Peyer's patch (tissue), 4 donors: Measurements from ENCODE around the gene KLHDC9. TPM values are rescaled to one million over a fixed set of nuclear protein-coding genes. Genes with fewer than 3 reads are reported as not detected.

ENCODE experiments used
- DNase-seq, 3 donors: peaks; one replicate each; pipeline ENCODE4 v3.0.0-alpha.2; 2017 to 2019
- H3K27ac ChIP-seq, 4 donors: fragments of 200-600 bp; sonication (generic); one replicate each; pipeline ENCODE4 v1.5.1; 2016 to 2019
- H3K27me3 ChIP-seq, 2 donors: fragments of 200-600 bp; sonication (generic); one replicate each; pipeline ENCODE4 v1.5.1; 2019
- H3K36me3 ChIP-seq, 3 donors: fragments of 200-600 bp; sonication (generic); one replicate each; pipeline ENCODE4 v1.5.1; 2016 to 2019
- H3K4me1 ChIP-seq, 4 donors: fragments of 200-600 bp; sonication (generic); one replicate each; pipeline ENCODE4 v1.5.1; 2016 to 2019
- H3K4me3 ChIP-seq, 4 donors: fragments of 200-600 bp; sonication (generic); 1 replicate in 3 of 4; 2 replicates in 1 of 4; pipeline ENCODE4 v1.5.1; 2016 to 2019; ENCODE audit warnings: mild to moderate bottlenecking in 1 of 4
- H3K9me3 ChIP-seq, 4 donors: fragments of 200-600 bp; sonication (generic); one replicate each; pipeline ENCODE4 v1.5.1; 2016 to 2019; ENCODE audit warnings: mild to moderate bottlenecking in 1 of 4
- POLR2A ChIP-seq, 2 donors: fragments of 450-650 bp; IDR thresholded peaks; one replicate each; pipeline ENCODE4 v1.5.1; 2017; ENCODE audit warnings: antibody characterized with exemption in 2 of 2, mild to moderate bottlenecking in 2 of 2, moderate library complexity in 2 of 2
- total RNA-seq, 4 donors: library from RNA; depleted of rRNA; stranded (reverse); fragments of >200 nt; gene quantifications; one replicate each; pipeline ENCODE4 v1.1.0, GENCODE V29; 2016
- TF ChIP-seq, protein P1 (sequence below), 6 experiments: fragments of 450-650 bp in 4 of 6; fragments of 200-600 bp in 2 of 6; sonication (generic) in 1 of 6; IDR thresholded peaks; one replicate each; pipeline ENCODE4 v1.5.1; 2017 to 2019; ENCODE audit warnings: antibody characterized with exemption in 6 of 6, mild to moderate bottlenecking in 3 of 6, moderate library complexity in 1 of 6

Gene KLHDC9
- total RNA-seq, 4 donors from 2014 or later, result 2.1 to 4.8 (median 2.4) TPM; not detected in 1

DNA sequence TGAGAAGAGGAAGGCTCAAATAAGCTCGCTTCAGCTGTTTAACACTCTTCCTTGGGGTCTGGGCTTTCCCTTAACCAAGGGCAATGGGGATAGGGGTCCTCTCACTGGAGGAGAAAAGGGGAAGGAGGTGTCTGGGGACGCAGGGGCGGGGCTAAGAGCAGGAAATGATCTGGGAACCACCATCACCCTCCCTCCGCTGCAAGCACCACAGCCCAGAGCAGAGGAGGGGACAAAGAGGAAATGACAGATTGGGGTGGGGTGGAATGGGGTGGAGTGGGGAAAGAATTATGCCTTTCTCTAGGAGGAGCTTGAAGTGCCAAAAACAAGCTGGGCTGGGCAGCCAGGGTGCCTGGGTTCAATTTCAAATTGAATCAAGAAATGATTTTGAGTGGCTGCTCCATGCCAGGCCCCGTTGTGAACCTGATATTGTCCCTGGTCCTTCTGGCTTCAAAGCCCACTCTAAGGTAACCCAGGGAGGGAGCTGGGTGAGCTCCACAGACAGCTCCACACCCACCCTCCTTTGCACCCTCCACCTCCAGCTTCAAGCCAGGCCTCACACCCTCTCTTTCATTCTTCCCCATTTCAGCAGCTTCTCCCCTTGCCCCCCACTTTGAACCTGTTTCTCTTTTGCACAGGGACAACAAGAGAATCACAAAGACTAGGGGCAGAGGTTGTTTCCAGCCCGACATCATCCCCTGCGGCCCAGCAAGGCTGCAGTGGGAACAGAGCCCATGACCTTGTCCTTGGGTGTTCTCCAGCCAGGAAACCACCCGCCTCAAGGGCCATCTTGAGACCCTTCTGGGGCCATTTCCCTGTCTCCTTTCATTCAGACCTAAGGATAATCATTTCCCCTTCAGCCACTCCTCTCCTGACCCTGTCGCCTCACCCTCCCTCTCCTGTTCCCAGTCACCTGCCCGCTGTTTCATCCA is 29.6 kb upstream of the KLHDC9 start:
- H3K36me3 ChIP-seq, result no peaks in the 10 kb centered on the region
- H3K4me1 ChIP-seq, result peaks cover 0 to 19% (median 2%) of the 10 kb centered on the region in 4 donors
- peak overlapping the region; percentile 48 to 70 (median 58) for H3K4me3 ChIP-seq
- H3K27me3 ChIP-seq, result no peaks in the 10 kb centered on the region
- H3K27ac ChIP-seq, result peak overlapping the region; percentile 80 to 96 (median 88)
- TF ChIP-seq, protein P1, sequence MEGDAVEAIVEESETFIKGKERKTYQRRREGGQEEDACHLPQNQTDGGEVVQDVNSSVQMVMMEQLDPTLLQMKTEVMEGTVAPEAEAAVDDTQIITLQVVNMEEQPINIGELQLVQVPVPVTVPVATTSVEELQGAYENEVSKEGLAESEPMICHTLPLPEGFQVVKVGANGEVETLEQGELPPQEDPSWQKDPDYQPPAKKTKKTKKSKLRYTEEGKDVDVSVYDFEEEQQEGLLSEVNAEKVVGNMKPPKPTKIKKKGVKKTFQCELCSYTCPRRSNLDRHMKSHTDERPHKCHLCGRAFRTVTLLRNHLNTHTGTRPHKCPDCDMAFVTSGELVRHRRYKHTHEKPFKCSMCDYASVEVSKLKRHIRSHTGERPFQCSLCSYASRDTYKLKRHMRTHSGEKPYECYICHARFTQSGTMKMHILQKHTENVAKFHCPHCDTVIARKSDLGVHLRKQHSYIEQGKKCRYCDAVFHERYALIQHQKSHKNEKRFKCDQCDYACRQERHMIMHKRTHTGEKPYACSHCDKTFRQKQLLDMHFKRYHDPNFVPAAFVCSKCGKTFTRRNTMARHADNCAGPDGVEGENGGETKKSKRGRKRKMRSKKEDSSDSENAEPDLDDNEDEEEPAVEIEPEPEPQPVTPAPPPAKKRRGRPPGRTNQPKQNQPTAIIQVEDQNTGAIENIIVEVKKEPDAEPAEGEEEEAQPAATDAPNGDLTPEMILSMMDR (IDR thresholded peaks at IDR 0.05), result no peak
- no peak for TF ChIP-seq POLR2A (IDR thresholded peaks at IDR 0.05)
- peak in 2 of 3 donors; percentile 94 for DNase-seq
- H3K9me3 ChIP-seq, result no peaks in the 10 kb centered on the region

DNA sequence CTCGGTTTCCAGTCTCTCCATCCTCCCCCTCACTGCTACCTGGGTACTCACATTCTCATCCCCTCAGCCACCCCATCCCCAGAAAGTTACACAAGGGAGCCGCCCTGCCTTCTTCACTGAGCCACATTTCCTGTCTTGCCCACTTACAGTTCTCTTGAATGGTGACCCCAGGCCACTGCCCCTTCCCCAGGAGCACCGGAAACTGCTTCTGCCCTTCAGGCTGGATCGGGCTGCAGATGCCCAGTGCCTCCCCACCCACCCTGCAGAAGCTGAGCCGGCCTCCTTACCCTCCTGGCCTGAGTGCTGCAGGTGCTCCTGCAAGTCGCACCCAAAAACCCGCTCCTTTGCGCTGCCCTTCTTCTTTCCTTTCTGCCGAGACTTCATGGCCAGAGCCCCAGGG is 28.9 kb upstream of the KLHDC9 start:
- DNase-seq, result peak in 1 of 3 donors; percentile 33

DNA sequence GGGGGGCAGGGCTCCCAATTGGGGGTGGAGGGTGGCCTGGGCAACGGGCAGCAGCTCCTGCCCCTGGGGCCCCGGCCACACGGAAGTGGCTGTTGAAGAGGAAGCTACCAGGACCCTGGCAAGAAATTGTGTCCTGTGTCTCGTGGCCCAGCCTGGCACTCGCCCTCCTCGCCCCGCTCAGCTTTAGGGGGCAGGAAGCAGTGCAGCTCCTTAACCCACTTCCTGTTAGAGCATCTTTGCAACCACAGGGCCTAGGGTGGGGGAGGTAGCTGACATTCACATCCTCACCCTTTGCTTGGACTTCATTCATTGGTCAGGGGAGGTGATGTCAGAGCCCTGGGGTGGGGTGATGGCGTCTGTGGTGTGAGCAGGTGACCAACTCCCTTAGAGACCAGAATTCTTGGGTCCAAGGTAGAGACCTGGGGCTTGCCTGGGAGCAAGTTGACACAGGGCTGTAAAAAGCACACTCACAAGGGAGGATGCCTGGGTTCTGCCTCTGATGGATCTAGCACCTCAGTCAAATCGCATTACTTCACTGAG is 28.4 kb upstream of the KLHDC9 start, which contains the start of gene ARHGAP30:
TSS of gene ARHGAP30 (minus strand) at position 161 of the 540 bp plus-strand sequence. CDS start 267 bp downstream, outside the sequence.
- peak in 2 of 3 donors; percentile 95 for DNase-seq
- Histone ChIP-seq H3K4me3 (peak within 1 kb of the TSS; percentile 48 to 70 (median 58)), H3K27ac (peak within 1 kb of the TSS; percentile 80 to 96 (median 88))

More for the DNA sequence above, 28.9 kb upstream of the KLHDC9 start:
- H3K4me3 ChIP-seq, result peak overlapping the region; percentile 48 to 70 (median 58)
- no peaks in the 10 kb centered on the region for H3K36me3 ChIP-seq
- no peaks in the 10 kb centered on the region for H3K9me3 ChIP-seq
- no peaks in the 10 kb centered on the region for H3K27me3 ChIP-seq
- H3K27ac ChIP-seq, result peak overlapping the region; percentile 80 to 96 (median 88)
- no peak for TF ChIP-seq POLR2A (IDR thresholded peaks at IDR 0.05)
- TF ChIP-seq, protein P1 (IDR thresholded peaks at IDR 0.05), result no peak
- H3K4me1 ChIP-seq, result peaks cover 0 to 19% (median 2%) of the 10 kb centered on the region in 4 donors

DNA sequence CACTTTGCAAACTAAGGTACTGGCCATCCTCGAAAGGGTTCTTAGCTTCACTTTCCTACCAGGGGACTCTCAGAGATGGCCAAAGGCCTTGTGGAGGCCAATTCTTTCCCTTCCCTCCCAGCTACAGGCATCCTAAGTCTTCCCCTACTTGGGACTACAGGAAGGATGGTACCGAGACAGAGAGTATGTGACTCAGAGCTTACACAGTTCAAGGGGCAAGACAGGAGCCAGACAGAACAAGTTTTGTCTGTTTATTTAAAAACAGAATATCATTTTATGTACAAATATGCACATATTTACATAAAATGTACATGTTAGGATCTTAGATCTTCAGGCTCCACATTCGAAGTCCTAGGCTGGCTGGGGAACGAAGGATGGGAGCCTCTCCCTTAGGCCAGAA is 27.4 kb upstream of the KLHDC9 start:
- H3K27me3 ChIP-seq, result no peaks in the 10 kb centered on the region
- H3K4me3 ChIP-seq, result no peak overlapping the region
- H3K4me1 ChIP-seq, result peaks cover 0 to 19% (median 2%) of the 10 kb centered on the region in 4 donors
- TF ChIP-seq, protein P1 (IDR thresholded peaks at IDR 0.05), result no peak
- no peak for TF ChIP-seq POLR2A (IDR thresholded peaks at IDR 0.05)
- no peaks in the 10 kb centered on the region for H3K9me3 ChIP-seq
- no peak for DNase-seq
- H3K27ac ChIP-seq, result peak overlapping the region in 1 of 4 donors; percentile 96
- H3K36me3 ChIP-seq, result no peaks in the 10 kb centered on the region

More for the DNA sequence above, 28.4 kb upstream of the KLHDC9 start, which contains the start of gene ARHGAP30:
- no peak for TF ChIP-seq POLR2A (IDR thresholded peaks at IDR 0.05)
- TF ChIP-seq, protein P1 (IDR thresholded peaks at IDR 0.05), result no peak
- Histone ChIP-seq H3K4me1 (peaks cover 0 to 19% (median 2%) of the 10 kb centered on the region in 4 donors), H3K27me3 (no peaks in the 10 kb centered on the region), H3K9me3 (no peaks in the 10 kb centered on the region), H3K36me3 (no peaks in the 10 kb centered on the region)

DNA sequence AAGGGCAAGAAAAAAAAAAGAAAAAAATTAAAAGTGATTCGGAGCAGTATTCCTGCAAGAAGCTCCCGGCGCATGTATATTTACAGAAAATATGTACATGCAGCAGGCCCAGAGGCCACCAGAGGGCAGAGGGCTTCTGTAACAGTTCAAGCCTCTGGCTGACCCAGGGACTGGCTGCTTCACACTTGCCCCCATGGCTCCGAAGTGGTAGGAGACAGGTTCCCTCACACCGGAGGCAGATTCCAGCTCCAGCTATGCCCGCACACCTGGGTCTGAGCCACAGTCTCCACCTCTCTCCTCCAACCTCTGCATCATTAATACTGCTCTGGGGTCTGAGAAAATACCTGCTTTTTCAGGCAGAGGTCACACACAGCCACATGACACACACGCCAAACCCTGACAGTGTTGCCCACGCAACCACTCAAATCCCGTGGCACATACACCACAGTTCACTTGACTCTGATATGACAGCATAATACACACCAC is 26.2 kb upstream of the KLHDC9 start:
- Histone ChIP-seq H3K4me1 (peaks cover 0 to 12% (median 2%) of the 10 kb centered on the region in 4 donors), H3K27ac (no peak overlapping the region), H3K9me3 (no peaks in the 10 kb centered on the region), H3K27me3 (no peaks in the 10 kb centered on the region), H3K36me3 (no peaks in the 10 kb centered on the region), H3K4me3 (no peak overlapping the region)
- peak; percentile 65 to 85 (median 73) for DNase-seq
- TF ChIP-seq, protein P1 (IDR thresholded peaks at IDR 0.05), result peak; percentile 58 to 71 (median 60)
- TF ChIP-seq POLR2A (IDR thresholded peaks at IDR 0.05), result no peak
